Astrocyte (in vitro differentiated cells and primary cell): ENCODE results near the gene KRTAP10-6. TPM values are rescaled to one million over a fixed set of nuclear protein-coding genes. Genes with fewer than 3 reads are reported as not detected.

Source experiments
- DNase-seq: peaks from one replicate; pipeline ENCODE4 v3.0.0-alpha.2; 2010; ENCODE audit warnings: low read depth
- FAIRE-seq: peaks from 2 replicates; lab custom pipeline; 2011; peaks lifted over from hg19 to GRCh38; lab: Jason Lieb, UNC
- H2AFZ ChIP-seq: 2 replicates; pipeline ENCODE4 v1.6.0; 2012; ENCODE audit warnings: low read depth, low read length, inconsistent platforms
- H3K27ac ChIP-seq: 2 replicates; pipeline ENCODE4 v1.5.1; 2011; ENCODE audit warnings: low read depth, low read length, inconsistent platforms
- H3K27me3 ChIP-seq: 2 replicates; pipeline ENCODE4 v1.6.0; 2011; ENCODE audit warnings: low read length, inconsistent platforms; ENCODE audit not compliant: insufficient read depth
- H3K36me3 ChIP-seq: 2 replicates; pipeline ENCODE4 v1.5.1; 2011; ENCODE audit warnings: low read length, inconsistent platforms; ENCODE audit not compliant: insufficient read depth
- H3K4me1 ChIP-seq: 2 replicates; pipeline ENCODE4 v1.5.1; 2011; ENCODE audit warnings: low read length, inconsistent platforms; ENCODE audit not compliant: insufficient read depth
- H3K4me2 ChIP-seq: 2 replicates; pipeline ENCODE4 v1.6.0; 2012; ENCODE audit warnings: low read length, inconsistent platforms
- H3K4me3 ChIP-seq: 2 replicates; pipeline ENCODE4 v1.5.1; 2011; ENCODE audit warnings: low read depth, mild to moderate bottlenecking, low read length, inconsistent platforms; ENCODE audit not compliant: insufficient read depth
- H3K79me2 ChIP-seq: 2 replicates; pipeline ENCODE4 v1.6.0; 2012; ENCODE audit warnings: mild to moderate bottlenecking, low read length, inconsistent platforms; ENCODE audit not compliant: insufficient read depth
- H3K9ac ChIP-seq: 2 replicates; pipeline ENCODE4 v1.6.0; 2012; ENCODE audit warnings: mild to moderate bottlenecking, low read length, inconsistent platforms
- H3K9me3 ChIP-seq: 2 replicates; pipeline ENCODE4 v1.5.1; 2012; ENCODE audit warnings: low read depth, mild to moderate bottlenecking, low read length, inconsistent platforms; ENCODE audit not compliant: insufficient read depth
- H4K20me1 ChIP-seq: 2 replicates; pipeline ENCODE4 v1.6.0; 2012; ENCODE audit warnings: low read length, inconsistent platforms; ENCODE audit not compliant: insufficient read depth
- H3K27ac Mint-ChIP-seq: one replicate; pipeline ENCODE4 v1.8.0; 2021; ENCODE audit warnings: mild to moderate bottlenecking, mixed read lengths; ENCODE audit not compliant: unreplicated experiment
- H3K27me3 Mint-ChIP-seq: one replicate; pipeline ENCODE4 v1.8.0; 2021; ENCODE audit warnings: low read depth, mixed read lengths; ENCODE audit not compliant: unreplicated experiment
- H3K36me3 Mint-ChIP-seq: one replicate; pipeline ENCODE4 v1.8.0; 2021; ENCODE audit warnings: low read depth, mixed read lengths; ENCODE audit not compliant: unreplicated experiment
- H3K4me1 Mint-ChIP-seq: one replicate; pipeline ENCODE4 v1.8.0; 2021; ENCODE audit warnings: low read depth, mixed read lengths; ENCODE audit not compliant: unreplicated experiment
- H3K4me3 Mint-ChIP-seq: one replicate; pipeline ENCODE4 v1.8.0; 2021; ENCODE audit warnings: mild to moderate bottlenecking, moderate library complexity, mixed read lengths; ENCODE audit not compliant: unreplicated experiment
- H3K9me3 Mint-ChIP-seq: one replicate; pipeline ENCODE4 v1.8.0; 2021; ENCODE audit warnings: mild to moderate bottlenecking, mixed read lengths; ENCODE audit not compliant: unreplicated experiment
- CTCF ChIP-seq: IDR thresholded peaks from 2 replicates; pipeline ENCODE4 v1.5.1; 2011; ENCODE audit warnings: low read depth, mild to moderate bottlenecking, inconsistent platforms, low read length, moderate library complexity; ENCODE audit not compliant: insufficient read depth
- EZH2 ChIP-seq: IDR thresholded peaks from 2 replicates; pipeline ENCODE4 v1.6.1; 2012; ENCODE audit warnings: mild to moderate bottlenecking, low read length, inconsistent platforms; ENCODE audit not compliant: insufficient read depth
- total RNA-seq: library from RNA; stranded (reverse); gene quantifications from 2 replicates; pipeline ENCODE4 v1.2.1, GENCODE V29; 2021

The KRTAP10-6 gene
- total RNA-seq, 1 donor from 2014 or later = not detected

- TF ChIP-seq EZH2 (no peak), CTCF (no peak)
- H3K36me3 ChIP-seq = no peaks in the 10 kb centered on the region
- H3K9ac ChIP-seq = no peak overlapping the region
- no peaks in the 10 kb centered on the region for H3K79me2 ChIP-seq
- H3K4me1 Mint-ChIP-seq = no peaks in the 10 kb centered on the region
- FAIRE-seq = no peak
- no peak for DNase-seq
- H3K27me3 Mint-ChIP-seq = peaks cover 19% of the 10 kb centered on the region
- no peak overlapping the region for H3K27ac Mint-ChIP-seq
- H3K4me1 ChIP-seq = no peaks in the 10 kb centered on the region
- no peak overlapping the region for H2AFZ ChIP-seq
- H3K4me3 Mint-ChIP-seq = no peak overlapping the region
- H3K9me3 ChIP-seq = peaks cover 9% of the 10 kb centered on the region
- H3K36me3 Mint-ChIP-seq = no peaks in the 10 kb centered on the region
- no peaks in the 10 kb centered on the region for H3K27me3 ChIP-seq
- H3K4me3 ChIP-seq = no peak overlapping the region
- no peak overlapping the region for H3K4me2 ChIP-seq
- no peak overlapping the region for H3K27ac ChIP-seq
- H3K9me3 Mint-ChIP-seq = peaks cover 27% of the 10 kb centered on the region
- H4K20me1 ChIP-seq = no peaks in the 10 kb centered on the region
Observed at GRCh38 chr21:44616591-44616926, 24.3 kb upstream of the KRTAP10-6 start.

- Histone ChIP-seq H3K4me2 (no peak overlapping the region), H3K79me2 (no peaks in the 10 kb centered on the region), H2AFZ (no peak overlapping the region), H3K9ac (no peak overlapping the region), H3K27ac (no peak overlapping the region), H4K20me1 (no peaks in the 10 kb centered on the region), H3K27me3 (no peaks in the 10 kb centered on the region), H3K4me1 (no peaks in the 10 kb centered on the region), H3K4me3 (no peak overlapping the region), H3K9me3 (peaks cover 9% of the 10 kb centered on the region), H3K36me3 (no peaks in the 10 kb centered on the region)
- Mint-ChIP-seq H3K27me3 (peaks cover 19% of the 10 kb centered on the region), H3K9me3 (peaks cover 32% of the 10 kb centered on the region), H3K36me3 (peaks cover under 1% of the 10 kb centered on the region), H3K27ac (no peak overlapping the region), H3K4me1 (no peaks in the 10 kb centered on the region), H3K4me3 (no peak overlapping the region)
- FAIRE-seq = no peak
- TF ChIP-seq EZH2 (no peak), CTCF (no peak)
- DNase-seq = no peak
Observed at GRCh38 chr21:44615911-44616590, 23.7 kb upstream of the KRTAP10-6 start.

GRCh38 chr21:44615466-44615865, 23.2 kb upstream of the KRTAP10-6 start:
- Histone ChIP-seq H2AFZ (no peak overlapping the region), H3K4me2 (no peak overlapping the region), H3K4me1 (no peaks in the 10 kb centered on the region), H3K36me3 (no peaks in the 10 kb centered on the region), H4K20me1 (no peaks in the 10 kb centered on the region), H3K4me3 (no peak overlapping the region), H3K9me3 (peaks cover 9% of the 10 kb centered on the region), H3K79me2 (no peaks in the 10 kb centered on the region), H3K27ac (no peak overlapping the region), H3K27me3 (no peaks in the 10 kb centered on the region), H3K9ac (no peak overlapping the region)
- Mint-ChIP-seq H3K27ac (no peak overlapping the region), H3K36me3 (peaks cover 2% of the 10 kb centered on the region), H3K4me1 (no peaks in the 10 kb centered on the region), H3K9me3 (peaks cover 35% of the 10 kb centered on the region), H3K4me3 (no peak overlapping the region), H3K27me3 (peaks cover 19% of the 10 kb centered on the region)
- FAIRE-seq = no peak
- DNase-seq = no peak
- TF ChIP-seq EZH2 (no peak), CTCF (no peak)
